NCI-H82 (cell line): ENCODE results near the gene MPHOSPH9.

Source experiments
- DNase-seq: peaks from one replicate; lab custom pipeline; 2025; lab: John Stamatoyannopoulos, UW

MPHOSPH9 gene

GRCh38 chr12:123149501-123150274 is 83.3 kb downstream of the MPHOSPH9 start:
- peak; percentile 38 for DNase-seq

- DNase-seq, result no peak
These were observed 83.9 kb downstream of the MPHOSPH9 start for GRCh38 chr12:123149088-123149487.

- DNase-seq, result no peak
These were observed 84.3 kb downstream of the MPHOSPH9 start for GRCh38 chr12:123148655-123149054.

DNA sequence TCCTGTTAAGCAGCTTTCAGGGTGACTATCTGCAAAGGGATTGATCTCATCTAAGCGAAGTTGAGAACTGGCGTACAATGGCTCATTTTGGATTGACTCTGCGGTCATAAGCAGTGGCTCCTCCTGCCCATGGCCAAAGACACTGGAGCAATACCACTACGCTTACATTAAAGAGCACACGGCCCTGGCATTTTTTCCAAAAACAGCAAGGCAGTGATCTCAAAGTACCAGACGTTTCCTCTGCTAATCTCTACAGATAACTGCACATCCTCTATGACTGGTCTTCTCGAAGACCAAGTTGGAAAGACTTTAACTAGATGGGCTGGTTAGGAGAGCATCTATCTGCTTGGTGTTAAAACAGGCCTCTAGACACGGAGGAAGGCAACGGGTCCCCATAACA is 84.7 kb downstream of the MPHOSPH9 start:
- DNase-seq, result peak; percentile 67

DNA sequence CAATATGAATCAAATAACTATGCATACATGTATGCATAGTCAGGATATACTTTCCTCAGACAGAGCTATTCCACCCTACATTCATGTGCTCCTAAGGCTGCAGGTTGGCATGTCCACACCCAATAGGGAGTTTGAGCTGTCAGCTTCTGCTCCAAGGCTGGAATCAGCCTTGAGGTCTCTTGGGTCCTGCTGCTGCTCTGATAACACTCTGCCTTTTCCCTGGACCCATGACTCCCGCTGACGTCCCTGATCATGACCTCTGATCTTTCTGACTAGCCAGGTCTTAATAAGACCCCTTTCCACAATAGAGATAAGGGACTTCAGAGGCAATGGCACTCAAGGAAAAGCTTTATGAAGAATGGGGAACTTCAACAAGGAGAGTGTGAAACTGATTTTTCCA is 87.7 kb downstream of the MPHOSPH9 start:
- no peak for DNase-seq

DNA sequence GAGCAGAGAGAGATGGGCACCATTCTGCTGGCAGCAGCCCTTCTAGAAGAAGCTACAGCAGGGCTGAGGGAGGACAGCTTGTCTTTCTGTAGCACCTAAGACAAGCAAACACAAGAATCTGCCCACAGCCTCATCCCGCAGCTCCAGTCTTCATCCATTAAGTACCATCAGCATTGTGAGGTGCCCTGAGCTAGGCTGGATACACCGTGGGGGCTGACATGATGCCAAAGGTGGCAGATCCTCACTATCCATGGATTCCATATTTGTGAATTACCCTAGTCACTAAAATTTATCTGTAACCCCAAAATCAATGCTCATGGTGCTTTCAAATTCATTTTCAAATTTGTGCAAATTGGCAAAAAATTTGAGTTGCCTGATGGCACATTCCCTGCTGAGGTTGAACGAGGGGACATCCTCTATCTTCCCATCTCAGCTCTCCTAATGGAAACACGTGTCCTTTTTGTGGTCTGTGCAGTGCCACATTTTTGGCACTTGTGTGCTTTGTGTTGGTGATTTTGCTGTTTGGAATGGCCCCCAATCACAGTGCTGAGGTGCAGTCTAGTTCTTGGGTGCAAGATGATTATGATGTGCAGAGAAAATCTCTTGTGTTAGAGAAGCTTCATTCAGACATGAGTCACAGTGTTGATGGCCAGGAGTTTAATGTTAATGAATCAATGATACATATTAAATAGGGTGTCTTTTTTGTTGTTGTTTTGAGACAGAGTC is 89.0 kb downstream of the MPHOSPH9 start:
- DNase-seq, result no peak

DNA sequence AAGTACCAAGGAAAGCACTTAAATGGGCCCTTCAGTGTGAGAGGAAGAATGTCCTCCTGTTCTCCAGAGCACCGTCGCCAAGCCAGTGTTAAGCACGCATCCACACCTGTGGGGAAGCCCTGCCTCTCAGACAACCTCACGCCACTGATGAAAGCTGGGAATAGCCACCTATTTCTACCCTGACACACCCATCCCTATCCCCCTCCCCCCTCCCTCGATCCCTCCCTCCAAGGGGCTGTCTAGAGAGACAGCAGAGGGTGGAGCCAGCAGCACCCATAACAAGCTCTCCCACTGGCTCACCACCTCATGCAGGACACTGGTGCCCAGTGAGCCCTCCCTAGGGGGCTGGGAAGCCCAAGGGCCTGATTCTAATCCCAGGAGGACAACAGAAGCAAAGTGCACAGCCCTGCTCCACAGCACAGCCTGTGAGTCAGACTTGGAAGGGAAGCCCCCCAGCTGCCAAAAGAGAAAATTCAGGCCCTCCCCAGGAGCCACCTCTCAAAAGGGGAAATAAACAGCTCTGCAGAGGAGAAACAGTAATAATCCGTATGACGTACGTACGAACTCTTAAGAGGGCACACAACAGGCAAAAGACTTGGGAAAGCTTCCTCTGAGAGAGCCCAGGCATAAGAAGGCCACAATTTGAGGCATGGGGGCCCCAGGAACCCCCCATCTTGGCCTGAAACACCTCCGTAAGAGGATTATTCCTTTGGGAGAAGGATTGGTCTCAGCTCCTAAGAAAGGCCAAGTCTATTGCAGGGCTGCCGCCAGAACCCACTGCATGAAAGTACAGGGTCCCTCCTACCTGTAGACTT is 89.8 kb downstream of the MPHOSPH9 start:
- DNase-seq, result peak; percentile 92

DNA sequence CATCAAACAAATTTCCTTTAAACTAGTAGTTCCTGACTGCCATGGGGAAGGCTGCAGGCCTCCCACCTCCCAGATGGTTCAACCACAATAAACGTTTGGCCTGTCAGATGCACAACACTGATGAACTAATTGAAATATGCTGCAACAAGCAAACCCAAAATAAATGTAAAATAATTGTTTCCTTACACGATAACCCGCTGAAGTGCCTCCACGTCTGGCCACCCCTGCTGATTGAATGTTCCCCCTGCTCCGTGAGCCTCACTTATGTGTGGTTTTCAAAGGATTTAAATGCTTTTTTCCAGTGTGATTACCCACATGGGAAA is 90.5 kb downstream of the MPHOSPH9 start:
- no peak for DNase-seq

GRCh38 chr12:123141615-123142517 is 91.1 kb downstream of the MPHOSPH9 start:
- DNase-seq, result peak; percentile 76

- DNase-seq, result peak; percentile 87
These were observed 92.0 kb downstream of the MPHOSPH9 start for GRCh38 chr12:123140676-123141614.

DNA sequence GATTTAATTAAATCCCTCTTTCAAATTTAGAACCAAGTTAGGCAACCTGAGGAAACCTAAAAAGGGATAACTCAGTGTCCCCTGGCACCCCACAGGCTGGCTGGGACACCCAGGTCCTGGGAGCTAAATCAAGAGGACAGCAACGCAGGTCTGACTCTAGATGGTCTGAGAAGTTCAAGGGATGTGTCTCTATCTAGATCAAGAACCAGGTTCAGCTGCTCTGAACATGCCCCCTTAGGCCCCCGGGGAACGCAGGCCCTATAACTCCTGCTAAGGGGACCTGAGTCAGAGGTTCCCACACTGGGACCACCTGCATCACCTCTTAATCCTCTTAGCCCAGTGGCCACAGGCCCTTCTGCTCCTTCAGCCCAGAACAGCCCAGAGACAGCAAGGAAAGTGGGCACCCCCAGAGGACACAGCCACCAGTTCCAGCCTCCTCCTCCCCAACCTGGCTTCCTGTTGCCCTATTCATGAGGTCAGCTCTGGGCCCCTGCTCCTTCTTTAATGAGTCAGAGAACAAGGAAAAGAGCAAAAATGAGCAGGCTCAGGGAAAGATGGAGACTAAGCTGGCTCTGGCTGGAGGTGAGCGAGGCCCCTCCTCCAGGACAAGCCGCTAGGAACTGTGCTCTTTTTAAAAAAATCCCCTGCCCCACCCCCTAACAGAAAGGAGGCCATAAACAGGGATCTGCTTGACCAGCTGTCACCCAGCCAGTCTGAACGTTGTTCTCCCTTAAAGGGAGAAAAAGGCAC is 92.8 kb downstream of the MPHOSPH9 start:
- DNase-seq, result peak; percentile 91

GRCh38 chr12:123135688-123136087 is 97.3 kb downstream of the MPHOSPH9 start:
- no peak for DNase-seq

DNA sequence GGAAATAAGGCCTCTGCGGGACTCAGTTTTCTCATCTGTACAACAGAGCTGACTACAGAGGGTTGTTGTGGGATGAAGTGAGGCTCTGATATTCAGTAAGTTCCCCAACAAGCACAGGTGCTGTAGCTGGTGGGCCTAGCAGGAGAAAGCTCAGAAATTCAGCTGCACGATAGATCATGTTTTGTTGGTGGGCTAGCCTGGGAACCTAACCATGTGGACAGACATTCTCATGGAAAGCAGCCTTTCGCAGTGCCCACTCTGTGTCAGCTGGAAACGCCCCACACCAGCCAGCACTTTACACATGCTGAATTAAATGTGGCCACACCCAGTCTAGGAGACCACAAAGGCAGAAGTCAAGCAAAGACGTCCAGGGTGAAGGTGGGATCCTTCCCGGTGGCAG is 98.1 kb downstream of the MPHOSPH9 start:
- no peak for DNase-seq

DNA sequence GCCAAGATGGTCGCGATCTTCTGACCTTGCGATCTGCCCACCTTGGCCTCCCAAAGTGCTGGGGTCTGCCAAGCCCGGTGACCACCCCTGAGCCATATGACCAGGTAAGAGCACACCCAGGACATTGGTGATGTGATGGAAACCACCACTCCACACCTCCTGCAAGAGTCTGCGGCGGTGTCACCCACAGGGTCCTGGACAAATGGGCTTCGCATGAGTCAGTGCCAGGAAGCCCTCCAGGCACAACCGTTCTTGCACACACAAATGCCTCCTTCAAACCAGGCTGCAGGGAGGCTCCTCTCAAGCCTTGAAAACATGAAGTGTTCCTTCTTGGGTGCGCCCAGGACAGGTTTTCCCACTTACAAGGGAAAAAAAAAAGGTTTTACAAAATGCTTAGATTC is 98.7 kb downstream of the MPHOSPH9 start:
- no peak for DNase-seq

GRCh38 chr12:123133701-123134100 is 99.2 kb downstream of the MPHOSPH9 start:
- DNase-seq, result no peak

- DNase-seq, result peak; percentile 30
These were observed 99.9 kb downstream of the MPHOSPH9 start for GRCh38 chr12:123132951-123133619.

GRCh38 chr12:123131879-123132402 is 101.0 kb downstream of the MPHOSPH9 start:
- no peak for DNase-seq

DNA sequence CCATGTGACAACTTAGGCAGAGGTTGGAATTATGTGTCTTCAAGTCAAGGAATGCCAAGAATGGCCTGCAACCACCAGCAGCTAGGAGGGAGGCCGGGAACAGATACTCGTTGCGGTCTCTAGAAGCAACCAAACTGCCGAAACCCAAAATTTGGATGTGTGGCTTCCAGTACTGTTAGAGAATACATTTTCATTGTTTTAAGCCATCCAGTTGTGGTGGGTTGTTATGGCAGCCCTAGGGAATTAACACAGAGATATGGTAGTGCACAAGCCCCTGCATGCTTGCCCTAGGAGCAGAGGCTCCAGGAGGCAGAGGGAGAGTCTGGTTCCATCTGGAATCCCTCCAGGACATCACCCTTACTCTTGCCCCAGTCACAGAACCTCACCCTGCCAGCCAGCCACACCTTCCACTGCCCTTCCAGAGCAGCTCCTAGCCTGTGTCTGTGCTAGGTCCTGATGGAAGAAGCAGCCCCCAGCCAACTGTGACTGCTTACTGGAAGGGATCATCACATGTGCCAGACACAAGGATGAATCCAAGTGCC is 101.6 kb downstream of the MPHOSPH9 start:
- DNase-seq, result no peak

- DNase-seq, result no peak
These were observed 103.3 kb downstream of the MPHOSPH9 start for GRCh38 chr12:123129621-123130020.
